GM19099 (cell line): ENCODE results near the gene PLRG1.
A peak's percentile ranks its signal among the peaks of the same experiment; 100 is the strongest.

Experiments used
- POLR2A ChIP-seq: IDR thresholded peaks from 3 replicates; pipeline ENCODE4 v1.6.1; 2011; ENCODE audit warnings: low read depth; ENCODE audit not compliant: insufficient read length; ENCODE audit errors: extremely low read depth

Gene PLRG1

DNA sequence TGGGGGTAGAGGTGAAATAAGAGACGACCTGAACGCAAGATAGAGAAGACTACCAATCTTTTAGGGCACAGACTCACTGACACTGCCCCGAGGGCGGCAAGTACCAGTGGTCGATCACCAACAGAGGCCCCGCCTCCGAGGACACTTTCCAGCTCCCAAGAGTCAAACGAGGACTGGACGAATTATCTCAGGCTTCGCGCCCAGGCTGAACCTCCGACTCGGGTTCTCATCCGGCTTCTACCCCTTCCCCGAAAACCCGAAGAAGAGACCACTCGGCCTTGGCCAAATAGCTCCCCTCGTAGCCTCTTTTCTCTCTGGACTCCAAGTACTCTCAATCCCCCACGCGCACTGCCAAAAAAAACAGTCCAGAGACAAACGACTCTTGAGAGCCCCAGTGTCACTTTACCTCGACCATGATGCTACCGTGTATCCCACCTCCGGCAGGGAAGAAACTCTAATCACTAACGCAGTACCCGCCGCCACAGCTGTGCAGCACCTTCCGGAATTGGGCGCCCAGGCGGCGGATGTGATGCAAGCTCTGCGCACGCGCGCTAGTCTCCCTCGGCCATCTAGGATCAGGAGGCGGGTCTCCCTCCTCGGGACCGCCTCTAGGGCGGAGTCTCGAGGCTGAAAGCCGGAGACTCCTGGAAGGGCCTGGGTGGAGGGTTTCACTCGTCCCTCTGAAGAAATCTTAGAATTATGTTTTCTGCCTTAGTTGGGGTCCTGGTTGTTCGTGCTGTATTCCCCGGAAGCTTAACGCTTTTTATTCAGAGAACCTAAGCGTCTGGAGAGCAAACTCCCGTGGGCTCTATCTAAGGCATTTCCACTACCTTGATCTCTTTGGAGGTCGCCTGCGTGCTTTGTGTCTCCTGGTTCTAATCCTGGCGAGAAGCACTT lies at the start of gene PLRG1:
Gene PLRG1, minus strand, starts transcription at position 507 of the 897 bp plus-strand sequence. Its CDS starts 92 bp downstream, at position 415.
- peak; percentile 87 for TF ChIP-seq POLR2A

DNA sequence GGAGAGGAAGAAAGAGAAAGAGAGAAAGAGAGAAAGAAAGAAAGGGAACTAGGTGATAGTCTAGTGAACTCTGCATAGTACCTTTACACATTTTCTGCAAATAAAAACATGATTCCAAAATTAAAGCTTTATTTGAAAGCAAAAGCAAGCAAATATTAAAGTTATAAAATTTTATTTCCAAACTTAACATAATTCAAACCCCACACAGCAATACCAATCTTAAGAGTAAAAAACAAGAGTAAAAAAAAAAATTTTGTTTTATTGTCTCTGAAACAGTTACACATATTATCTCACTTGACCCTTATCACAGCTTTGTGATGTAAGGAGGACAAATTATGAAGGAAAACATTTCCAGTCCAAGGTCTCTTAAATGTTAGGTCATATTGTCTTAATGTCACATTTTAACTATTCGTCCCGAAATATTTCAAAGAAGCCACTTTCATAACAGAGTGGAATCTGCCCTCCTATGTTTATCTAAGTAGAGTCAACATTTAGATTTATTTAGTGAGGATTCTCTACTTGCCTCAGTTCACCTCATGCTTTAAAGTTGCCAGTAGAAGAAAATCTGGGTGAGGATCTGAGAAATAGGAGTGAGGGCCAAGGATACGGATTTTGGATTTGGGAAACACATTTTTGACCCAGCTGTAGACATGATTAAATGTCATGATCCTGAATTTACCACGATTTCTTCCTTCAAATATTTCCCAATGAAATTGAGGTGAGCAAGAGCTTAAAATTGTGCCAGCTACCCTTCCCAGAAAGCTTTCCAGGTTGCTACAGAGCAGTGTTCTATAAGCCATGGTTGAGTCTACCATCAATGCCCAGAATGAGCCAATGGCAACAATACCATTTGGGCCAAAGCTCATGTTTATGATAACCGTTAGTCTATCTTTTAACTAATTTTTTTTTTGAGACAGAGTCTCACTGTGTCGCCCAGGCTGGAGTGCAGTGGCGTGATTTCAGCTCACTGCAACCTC lies 47.9 kb upstream of the PLRG1 start:
- TF ChIP-seq POLR2A: no peak

DNA sequence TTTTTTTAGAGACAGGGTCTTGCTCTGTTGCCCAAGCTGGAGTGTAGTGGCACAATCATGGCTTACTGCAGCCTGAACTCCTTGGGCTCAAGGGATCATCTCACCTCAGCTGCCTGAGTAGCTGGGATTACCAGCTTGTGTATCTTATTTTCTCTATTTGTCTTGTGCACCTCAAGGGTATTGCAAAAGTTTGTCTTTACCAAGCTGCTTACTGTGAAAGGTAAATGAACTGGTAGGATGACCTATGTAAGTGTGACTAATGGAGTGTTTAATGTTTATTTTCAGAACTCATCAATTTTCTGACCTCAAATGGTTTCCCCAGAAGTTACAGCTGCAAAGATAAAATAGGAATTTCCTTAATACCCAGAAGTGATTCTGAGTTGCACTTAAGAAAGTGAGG lies 45.6 kb upstream of the PLRG1 start:
- TF ChIP-seq POLR2A: no peak

DNA sequence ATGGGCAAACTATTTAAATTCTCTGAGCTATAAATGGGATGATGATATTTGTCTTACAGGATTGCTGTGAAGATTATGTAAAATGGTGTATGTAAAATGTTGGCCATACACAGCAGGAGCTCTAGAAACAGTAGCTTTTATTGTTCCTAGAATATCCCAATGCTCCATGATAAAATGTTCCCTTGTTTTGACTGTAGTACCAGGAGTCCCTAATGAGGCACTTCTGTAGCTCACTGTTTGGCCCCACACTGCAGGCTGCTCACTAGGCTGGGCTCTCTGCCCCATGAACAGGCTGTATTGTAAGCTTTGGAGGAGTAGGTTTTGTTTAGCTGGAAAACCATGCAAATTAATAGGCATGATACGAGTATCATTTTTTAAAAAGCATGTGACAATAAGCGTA lies 43.7 kb upstream of the PLRG1 start:
- TF ChIP-seq POLR2A: no peak

DNA sequence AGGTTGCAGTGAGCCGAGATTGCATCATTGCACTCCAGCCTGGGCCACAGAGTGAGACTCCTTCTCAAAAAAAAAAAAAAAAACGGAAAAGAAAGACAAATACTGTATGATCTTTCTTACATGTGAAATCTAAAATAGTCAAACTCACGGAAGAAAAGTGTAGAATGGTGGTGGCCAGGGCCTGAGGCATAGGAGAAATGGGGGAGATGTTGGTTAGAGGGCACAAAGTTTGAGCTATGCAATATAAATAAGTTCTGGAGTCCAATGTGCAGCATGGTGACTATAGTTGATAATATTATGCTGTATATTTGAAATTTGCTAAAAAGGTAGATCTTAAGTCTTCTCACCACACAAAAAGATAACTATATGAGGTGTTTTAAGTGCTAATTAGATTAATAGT lies 41.7 kb upstream of the PLRG1 start:
- TF ChIP-seq POLR2A: no peak

DNA sequence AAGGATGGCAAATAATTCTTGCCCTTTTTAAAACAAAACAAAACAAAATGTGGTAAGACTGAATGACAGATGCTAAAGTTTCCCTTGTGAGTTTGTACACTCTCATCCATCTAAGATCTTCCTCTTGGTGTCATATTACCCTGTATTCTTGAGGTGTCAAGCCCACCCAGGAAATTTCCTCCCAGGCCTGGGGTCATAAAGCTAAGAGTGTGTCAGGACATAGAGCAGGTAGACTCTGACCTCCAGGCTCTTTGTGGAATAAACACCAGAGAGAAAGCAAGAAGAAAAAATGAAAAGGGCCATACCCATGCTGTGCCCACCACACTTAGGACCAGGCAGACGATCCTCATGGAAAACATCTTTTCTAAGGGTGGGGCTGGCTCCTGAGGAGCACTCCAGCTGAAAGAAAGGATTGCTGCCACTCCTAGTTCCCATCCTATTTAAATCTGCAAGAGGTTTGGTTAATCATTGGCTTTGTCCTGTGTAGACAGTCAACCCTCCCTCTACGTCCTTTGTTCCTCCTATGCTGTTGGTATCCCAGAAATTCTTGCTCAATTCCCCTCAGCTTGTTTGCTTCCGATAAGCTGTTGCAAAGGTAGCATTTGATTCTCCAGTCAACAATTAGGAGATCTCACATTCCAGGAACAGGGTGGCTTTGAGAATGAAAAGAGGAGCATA lies 40.3 kb upstream of the PLRG1 start, which contains the start of gene FGA:
Gene FGA, minus strand, starts transcription at position 414 of the 678 bp plus-strand sequence. Its CDS starts 55 bp downstream, at position 359.
- TF ChIP-seq POLR2A: no peak

DNA sequence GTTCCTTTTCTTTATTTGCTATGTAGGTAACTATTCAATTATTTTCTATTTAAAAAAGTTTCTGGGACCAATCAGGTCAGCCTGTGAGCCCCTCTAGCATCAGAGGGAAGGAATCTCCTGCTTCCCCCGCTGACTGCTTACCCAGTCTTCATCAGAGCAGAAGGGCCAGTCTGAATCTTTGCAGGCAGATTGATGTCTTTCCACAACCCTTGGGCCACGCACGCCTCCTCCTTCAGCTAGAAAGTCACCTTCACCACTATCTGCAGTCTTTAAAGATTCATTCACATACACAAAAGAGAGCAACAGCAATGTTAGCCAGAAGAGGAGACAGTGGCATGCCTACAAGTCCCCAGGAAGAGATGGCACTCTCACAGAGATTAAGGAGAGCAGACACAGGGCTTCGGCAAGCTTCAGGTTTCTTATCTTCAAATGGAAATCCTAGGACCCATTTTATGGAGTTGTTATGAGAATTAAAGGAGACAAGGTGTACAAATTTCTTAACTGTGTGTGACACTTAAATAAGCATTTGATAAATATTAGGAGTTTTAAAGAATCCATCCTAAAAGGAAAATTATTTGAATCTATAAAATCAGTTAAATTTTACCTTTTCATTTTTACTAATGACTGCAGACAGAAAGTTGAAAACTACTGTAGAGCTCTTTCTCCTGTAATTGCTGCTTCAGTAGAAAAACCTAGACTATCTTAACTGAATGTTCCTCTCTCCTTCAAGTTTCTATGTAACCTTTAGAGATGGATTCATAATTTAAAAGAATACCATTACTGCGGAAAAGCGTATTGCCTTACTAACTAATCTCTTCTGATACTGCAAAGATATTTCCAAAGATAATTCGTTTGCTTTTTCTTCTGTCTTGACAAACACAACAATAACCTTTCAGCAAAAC lies 39.3 kb upstream of the PLRG1 start:
- TF ChIP-seq POLR2A: no peak

DNA sequence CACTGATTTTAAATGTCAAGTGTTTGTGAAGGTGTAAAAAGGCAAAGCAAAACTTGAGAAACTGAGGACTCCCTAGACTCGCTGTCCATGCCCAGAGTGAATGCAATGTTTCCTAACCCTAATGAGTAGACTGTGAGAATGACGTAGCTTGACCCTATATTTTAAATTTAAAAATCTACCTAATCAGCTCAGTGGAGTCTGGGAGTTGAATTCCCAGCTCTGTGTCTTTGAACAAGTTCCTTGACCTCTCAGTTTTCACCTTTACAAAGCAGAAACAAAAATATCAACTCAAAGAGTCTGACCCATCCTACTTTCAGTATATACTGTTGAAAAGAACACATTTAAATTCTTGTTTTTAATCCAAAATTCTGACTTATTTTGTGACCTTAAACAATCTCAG lies 38.0 kb upstream of the PLRG1 start:
- TF ChIP-seq POLR2A: no peak

DNA sequence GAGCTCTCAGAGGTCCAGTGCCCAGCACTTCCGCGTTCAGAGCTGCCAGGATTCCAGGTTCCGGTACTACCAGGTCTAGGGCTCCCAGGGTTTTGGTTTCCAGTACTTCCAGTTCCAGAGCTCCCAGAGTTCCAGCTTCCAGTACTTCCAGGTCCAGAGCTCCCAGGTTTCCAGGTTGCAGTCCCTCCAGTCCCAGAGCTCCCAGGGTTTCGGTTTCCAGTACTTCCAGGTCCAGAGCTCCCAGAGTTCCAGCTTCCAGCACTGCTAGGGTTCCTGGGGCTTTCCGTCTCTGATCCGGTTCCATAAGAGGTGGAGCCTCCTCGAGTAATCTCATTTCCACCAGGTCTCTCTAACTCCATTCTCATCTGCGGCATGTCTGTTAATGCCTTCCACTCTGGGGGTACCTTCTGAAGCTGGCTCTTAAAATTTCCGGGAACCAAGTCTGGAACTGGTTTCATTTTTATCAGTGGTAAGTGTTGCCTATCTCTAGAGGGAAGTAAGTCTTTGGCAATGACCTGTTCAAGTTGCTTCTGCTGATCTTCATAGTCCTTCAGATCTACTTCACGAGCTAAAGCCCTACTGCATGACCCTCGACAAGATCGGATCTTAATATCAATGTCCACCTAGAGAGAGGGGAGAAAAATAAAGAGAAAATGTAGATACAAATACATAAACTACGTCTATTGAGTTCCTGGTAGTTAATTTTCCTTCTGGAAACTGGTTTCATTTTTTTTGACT lies 36.3 kb upstream of the PLRG1 start:
- no peak for TF ChIP-seq POLR2A

DNA sequence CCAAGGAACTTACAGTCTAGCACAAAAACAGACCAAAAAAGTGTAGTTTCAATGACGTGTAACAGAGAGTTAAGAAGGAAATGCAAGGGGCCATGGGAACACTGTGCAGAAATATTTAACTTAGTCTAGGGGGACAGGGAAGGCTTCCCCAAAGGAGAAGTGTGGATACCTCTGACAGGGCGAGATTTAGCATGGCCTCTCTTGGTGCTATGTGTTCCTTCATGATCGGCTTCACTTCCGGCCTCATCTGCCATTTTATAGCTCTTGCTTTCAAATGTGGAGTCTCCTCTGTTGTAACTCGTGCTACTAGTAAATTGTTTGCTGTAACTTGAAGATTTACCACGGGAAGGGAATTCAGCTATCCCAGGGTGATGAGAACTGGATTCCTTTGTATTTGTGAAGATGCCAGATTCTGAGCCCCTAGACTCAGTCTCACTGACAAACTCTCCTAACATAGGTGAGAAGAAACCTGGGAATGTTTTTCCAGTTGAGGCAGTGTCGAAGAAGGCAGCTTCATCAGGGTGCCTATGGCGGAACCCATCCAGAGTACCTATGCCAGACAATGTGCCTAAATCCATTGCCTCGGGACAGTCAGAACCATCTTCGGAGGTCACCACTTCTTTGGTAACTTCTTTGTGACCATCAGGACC lies 35.3 kb upstream of the PLRG1 start:
- no peak for TF ChIP-seq POLR2A

DNA sequence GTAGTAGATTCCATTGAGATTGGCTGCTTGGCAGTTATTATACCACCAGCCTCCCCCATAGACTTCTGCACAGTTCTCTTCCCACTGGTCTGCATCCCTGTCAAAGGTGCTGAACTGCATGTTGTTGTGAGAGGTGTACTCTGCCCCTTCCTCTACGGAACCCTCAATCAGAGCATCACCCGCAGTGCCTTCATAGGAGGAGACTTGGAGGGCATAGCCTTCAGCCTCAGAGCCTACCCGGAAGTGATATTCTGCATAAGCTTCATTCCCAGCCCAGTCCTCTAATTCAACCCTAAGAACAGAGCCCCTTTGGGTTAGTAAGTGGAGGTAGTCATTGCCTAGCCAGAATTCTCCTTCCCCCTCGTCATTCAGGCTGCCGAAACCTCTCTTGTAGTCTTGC lies 34.1 kb upstream of the PLRG1 start:
- TF ChIP-seq POLR2A: no peak

DNA sequence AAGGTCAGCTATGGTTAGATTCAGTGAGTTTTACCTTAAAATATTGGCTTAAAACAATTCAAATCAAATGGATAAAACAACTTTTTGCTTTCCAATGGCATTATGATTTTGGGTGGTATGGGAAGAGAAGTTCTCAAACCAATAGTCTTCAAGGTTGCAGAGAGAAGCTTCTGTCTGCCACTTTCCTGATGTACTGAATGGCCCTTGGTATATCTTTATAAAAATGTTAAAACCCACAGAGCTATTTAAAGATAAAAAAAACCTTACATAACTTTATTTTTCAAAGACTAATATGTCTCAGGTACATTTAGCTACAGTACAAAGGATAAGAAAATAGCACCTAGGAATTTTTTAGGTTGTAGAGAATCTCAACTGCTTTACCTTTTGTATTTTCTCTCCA lies 33.5 kb upstream of the PLRG1 start:
- no peak for TF ChIP-seq POLR2A

DNA sequence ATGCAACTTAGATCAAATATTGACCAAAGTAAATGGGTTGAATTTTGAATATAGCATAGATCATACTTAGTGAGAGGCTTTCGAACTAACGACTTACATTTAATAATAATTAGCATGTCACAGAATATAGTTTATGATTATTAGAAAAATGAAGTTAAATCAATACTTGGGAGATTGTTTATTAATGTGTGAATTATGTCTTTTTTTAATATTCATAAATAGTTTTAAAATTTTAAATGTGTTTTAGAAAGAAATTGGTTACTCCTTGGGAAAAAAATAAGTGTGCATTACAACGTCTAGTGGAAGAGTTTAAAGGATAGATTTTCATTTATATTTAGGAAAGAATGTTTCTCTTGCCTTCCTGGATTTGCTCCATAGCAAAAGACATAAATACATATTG lies 33.0 kb upstream of the PLRG1 start:
- TF ChIP-seq POLR2A: no peak

DNA sequence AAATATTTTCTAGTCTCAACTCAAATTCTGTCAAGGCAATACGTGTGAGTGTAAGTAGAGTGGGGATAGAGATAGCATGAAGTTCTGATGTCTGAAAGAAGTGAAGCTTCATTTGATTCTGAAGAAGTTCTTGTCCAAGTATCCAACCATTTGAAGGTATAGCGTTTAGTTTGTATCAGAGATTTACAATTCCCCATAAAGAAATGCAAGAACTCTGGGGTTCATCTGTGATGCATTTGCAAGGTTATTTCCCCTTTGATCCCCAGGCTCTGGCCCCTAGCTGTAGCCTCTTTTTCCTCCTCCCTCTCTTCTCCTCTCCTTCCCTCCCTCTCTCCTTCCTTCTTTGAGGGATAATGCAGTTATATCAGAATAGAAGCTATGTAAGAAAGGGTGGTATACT lies 32.5 kb upstream of the PLRG1 start:
- TF ChIP-seq POLR2A: no peak
